IPS-18c (cell line): ENCODE results near the gene GPC5.
"Not testable (repeated sequence)": the region's sequence is repeated elsewhere in the genome, so short reads cannot be mapped to it uniquely, and the experiment has no call there.

Source experiments
- H3K4me3 ChIP-seq: 2 replicates; pipeline ENCODE4 v1.7.0; 2013; ENCODE audit warnings: low read depth, mild to moderate bottlenecking, low read length, moderate library complexity; ENCODE audit not compliant: insufficient read depth
- H3K9me3 ChIP-seq: one replicate; pipeline ENCODE4 v1.6.1; 2013; ENCODE audit warnings: mild to moderate bottlenecking, low read length, moderate library complexity; ENCODE audit not compliant: control insufficient read depth, insufficient read depth

The GPC5 gene

GRCh38 chr13:92294533-92294932 is 896.1 kb downstream of the GPC5 start:
- not testable (repeated sequence) for H3K4me3 ChIP-seq

GRCh38 chr13:92296154-92296671 is 897.8 kb downstream of the GPC5 start:
- H3K9me3 ChIP-seq = not testable (repeated sequence)

More at GRCh38 chr13:92294533-92294932, 896.1 kb downstream of the GPC5 start:
- H3K9me3 ChIP-seq = not testable (repeated sequence)

GRCh38 chr13:92297971-92298942 is 899.8 kb downstream of the GPC5 start:
- Histone ChIP-seq H3K9me3 (no peaks in the 10 kb centered on the region), H3K4me3 (no peak overlapping the region)

More at GRCh38 chr13:92296154-92296671, 897.8 kb downstream of the GPC5 start:
- not testable (repeated sequence) for H3K4me3 ChIP-seq

GRCh38 chr13:92300651-92301050 is 902.2 kb downstream of the GPC5 start:
- H3K4me3 ChIP-seq = no peak overlapping the region
- no peaks in the 10 kb centered on the region for H3K9me3 ChIP-seq

GRCh38 chr13:92303428-92303827 is 905.0 kb downstream of the GPC5 start:
- H3K4me3 ChIP-seq = no peak overlapping the region
- H3K9me3 ChIP-seq = no peaks in the 10 kb centered on the region

GRCh38 chr13:92307752-92308151 is 909.3 kb downstream of the GPC5 start:
- Histone ChIP-seq H3K9me3 (no peaks in the 10 kb centered on the region), H3K4me3 (no peak overlapping the region)

GRCh38 chr13:92312823-92313222 is 914.4 kb downstream of the GPC5 start:
- no peaks in the 10 kb centered on the region for H3K9me3 ChIP-seq
- H3K4me3 ChIP-seq = no peak overlapping the region

- no peaks in the 10 kb centered on the region for H3K9me3 ChIP-seq
Observed at GRCh38 chr13:92313382-92313781, 915.0 kb downstream of the GPC5 start.

GRCh38 chr13:92315265-92315664 is 916.8 kb downstream of the GPC5 start:
- H3K4me3 ChIP-seq = no peak overlapping the region
- H3K9me3 ChIP-seq = no peaks in the 10 kb centered on the region

More at GRCh38 chr13:92313382-92313781, 915.0 kb downstream of the GPC5 start:
- H3K4me3 ChIP-seq = no peak overlapping the region

GRCh38 chr13:92316030-92316429 is 917.6 kb downstream of the GPC5 start:
- no peaks in the 10 kb centered on the region for H3K9me3 ChIP-seq

GRCh38 chr13:92317066-92317465 is 918.6 kb downstream of the GPC5 start:
- Histone ChIP-seq H3K4me3 (no peak overlapping the region), H3K9me3 (no peaks in the 10 kb centered on the region)

More at GRCh38 chr13:92316030-92316429, 917.6 kb downstream of the GPC5 start:
- no peak overlapping the region for H3K4me3 ChIP-seq

- no peaks in the 10 kb centered on the region for H3K9me3 ChIP-seq
- H3K4me3 ChIP-seq = no peak overlapping the region
Observed at GRCh38 chr13:92320323-92320722, 921.9 kb downstream of the GPC5 start.

GRCh38 chr13:92321174-92321573 is 922.8 kb downstream of the GPC5 start:
- H3K4me3 ChIP-seq = no peak overlapping the region
- no peaks in the 10 kb centered on the region for H3K9me3 ChIP-seq

- H3K9me3 ChIP-seq = no peaks in the 10 kb centered on the region
- no peak overlapping the region for H3K4me3 ChIP-seq
Observed at GRCh38 chr13:92345627-92346026, 947.2 kb downstream of the GPC5 start.

- no peaks in the 10 kb centered on the region for H3K9me3 ChIP-seq
- no peak overlapping the region for H3K4me3 ChIP-seq
Observed at GRCh38 chr13:92346046-92346445, 947.6 kb downstream of the GPC5 start.

GRCh38 chr13:92354583-92354982 is 956.2 kb downstream of the GPC5 start:
- Histone ChIP-seq H3K9me3 (peaks cover 4% of the 10 kb centered on the region), H3K4me3 (no peak overlapping the region)

GRCh38 chr13:92355213-92355612 is 956.8 kb downstream of the GPC5 start:
- H3K9me3 ChIP-seq = peaks cover 4% of the 10 kb centered on the region
- no peak overlapping the region for H3K4me3 ChIP-seq

GRCh38 chr13:92362717-92363116 is 964.3 kb downstream of the GPC5 start:
- H3K4me3 ChIP-seq = no peak overlapping the region
- peaks cover 4% of the 10 kb centered on the region for H3K9me3 ChIP-seq
